Erythroblast (primary cell): ENCODE data around the gene BTBD10.

Experiments
- GATA1 ChIP-seq: IDR thresholded peaks from 2 replicates; pipeline ENCODE4 v1.6.1; 2011; ENCODE audit warnings: low read depth, mild to moderate bottlenecking, control low read depth, low read length, moderate library complexity
- POLR2A ChIP-seq: IDR thresholded peaks from 2 replicates; pipeline ENCODE4 v1.6.1; 2011; ENCODE audit warnings: mild to moderate bottlenecking, low read length

DNA sequence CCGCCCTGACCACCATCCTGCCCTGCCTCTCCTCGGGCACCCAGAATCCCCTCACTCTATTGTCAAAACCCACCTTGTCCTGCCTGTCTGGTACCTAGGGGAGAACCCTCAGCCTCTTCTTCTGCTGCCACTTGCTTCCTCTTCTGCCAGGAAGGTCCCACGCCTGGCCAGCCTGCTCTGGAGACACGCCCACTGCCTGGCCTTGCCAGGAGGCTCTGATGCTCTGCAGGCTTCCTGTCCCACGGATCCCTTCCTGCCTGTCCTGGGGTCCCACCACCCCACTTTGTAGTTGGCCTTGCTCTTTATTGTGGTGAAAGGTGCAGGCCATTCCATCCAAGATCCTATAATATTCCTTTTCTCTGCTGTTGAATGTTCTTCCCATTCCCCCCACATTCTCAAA is 122.0 kb downstream of the BTBD10 start:
- no peak for TF ChIP-seq POLR2A
- no peak for TF ChIP-seq GATA1
